Measurements from ENCODE around the gene SVOPL.

SVOPL gene

GRCh38 chr7:138588986-138589385 is 112.2 kb downstream of the SVOPL start:
- in situ Hi-C loops (cut with HindIII; ENCODE audit: low sequenced_read_pairs) = no loop called here
- H3K4me3 ChIP-seq (ENCODE audit: low read depth, low read length) = no peak overlapping the region
- no peak for TF ChIP-seq CTCF (IDR thresholded peaks at IDR 0.05; ENCODE audit: low read depth, low read length)
- DNase-seq (ENCODE audit: low read depth, low spot score) = no peak

DNA sequence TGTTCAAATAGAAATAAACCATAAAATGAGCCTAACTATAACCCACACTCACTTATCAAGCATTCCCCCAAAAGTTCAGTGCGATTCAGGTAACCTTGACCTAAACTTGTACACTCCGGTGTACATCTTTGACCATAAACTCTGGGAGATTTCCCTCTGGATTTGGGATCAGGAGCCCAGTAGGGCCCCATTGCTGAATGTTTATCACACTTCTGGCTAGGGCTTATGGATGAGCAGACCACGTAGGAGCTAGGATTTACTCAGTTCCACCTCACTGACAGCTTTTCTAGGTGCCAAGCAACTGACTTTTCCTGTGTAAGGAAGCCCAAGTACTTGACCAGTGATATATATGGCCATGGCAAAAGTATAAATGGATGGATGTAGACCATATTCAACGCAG is 113.7 kb downstream of the SVOPL start:
- no peak for DNase-seq (ENCODE audit: low read depth, low spot score)
- no peak overlapping the region for H3K4me3 ChIP-seq (ENCODE audit: low read depth, low read length)
- no peak for TF ChIP-seq CTCF (IDR thresholded peaks at IDR 0.05; ENCODE audit: low read depth, low read length)
- in situ Hi-C loops (cut with HindIII; ENCODE audit: low sequenced_read_pairs) = no loop called here

- no peak for DNase-seq (ENCODE audit: low read depth, low spot score)
- no peak for TF ChIP-seq CTCF (IDR thresholded peaks at IDR 0.05; ENCODE audit: low read depth, low read length)
- in situ Hi-C loops (cut with HindIII; ENCODE audit: low sequenced_read_pairs) = no loop called here
- H3K4me3 ChIP-seq (ENCODE audit: low read depth, low read length) = no peak overlapping the region
Observed at GRCh38 chr7:138585283-138585993, 115.7 kb downstream of the SVOPL start.

DNA sequence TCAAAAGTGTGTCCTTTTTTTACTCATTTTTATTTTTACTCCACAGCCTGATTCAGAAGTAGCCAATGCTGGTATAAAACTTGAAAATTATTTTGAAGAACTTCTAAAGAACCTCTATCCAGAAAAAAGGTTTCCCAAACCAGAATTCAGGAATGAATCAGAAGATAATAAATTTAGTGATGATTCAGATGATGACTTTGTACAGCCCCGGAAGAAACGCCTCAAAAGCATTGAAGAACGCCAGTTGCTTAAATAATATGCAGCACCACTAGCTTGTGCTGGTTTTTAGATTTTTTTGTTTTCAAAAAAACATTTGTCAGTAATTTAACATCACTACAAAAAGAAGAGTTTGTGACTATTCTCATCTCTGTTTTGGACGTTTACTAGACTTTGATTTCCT is 116.5 kb downstream of the SVOPL start:
- in situ Hi-C loops (cut with HindIII; ENCODE audit: low sequenced_read_pairs) = no loop called here
- TF ChIP-seq CTCF (IDR thresholded peaks at IDR 0.05; ENCODE audit: low read depth, low read length) = no peak
- no peak for DNase-seq (ENCODE audit: low read depth, low spot score)
- H3K4me3 ChIP-seq (ENCODE audit: low read depth, low read length) = no peak overlapping the region

DNA sequence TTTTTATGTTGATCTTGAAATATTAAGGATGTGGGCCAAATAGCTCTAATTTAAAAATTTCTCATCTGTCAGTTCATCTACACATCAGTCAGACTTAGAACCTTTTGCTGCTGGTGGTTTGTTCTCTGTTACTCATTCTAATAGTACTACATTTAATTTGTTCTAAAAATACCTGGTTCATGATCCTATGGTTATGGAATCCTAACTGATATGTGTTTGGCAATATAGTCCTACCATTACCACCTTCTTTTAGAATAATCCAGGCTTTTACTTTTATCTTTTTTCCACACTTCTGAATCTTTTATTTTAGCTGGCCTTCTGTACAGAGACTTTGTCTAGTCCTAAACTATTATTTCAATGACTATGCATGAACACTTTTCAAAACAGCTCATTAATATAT is 116.9 kb downstream of the SVOPL start:
- in situ Hi-C loops (cut with HindIII; ENCODE audit: low sequenced_read_pairs) = no loop called here
- DNase-seq (ENCODE audit: low read depth, low spot score) = no peak
- no peak overlapping the region for H3K4me3 ChIP-seq (ENCODE audit: low read depth, low read length)
- no peak for TF ChIP-seq CTCF (IDR thresholded peaks at IDR 0.05; ENCODE audit: low read depth, low read length)

DNA sequence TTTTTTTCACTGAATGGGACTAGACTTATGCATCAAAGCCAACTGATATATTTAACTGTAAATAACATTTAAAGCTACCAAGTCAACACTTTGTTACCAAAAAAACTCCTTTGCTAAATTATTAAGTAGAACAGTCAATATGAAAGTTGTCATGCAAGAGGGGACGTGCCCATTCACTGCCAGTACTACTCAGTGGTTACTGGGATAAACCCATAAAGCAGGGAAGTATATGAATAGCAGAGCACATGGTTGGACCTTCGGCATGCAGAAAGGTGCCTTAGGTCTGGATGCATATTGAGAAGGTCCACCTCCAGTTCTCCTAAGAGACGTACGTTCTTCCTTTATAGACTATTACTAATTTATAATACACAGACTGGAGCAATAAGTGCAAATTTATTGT is 120.1 kb downstream of the SVOPL start:
- H3K4me3 ChIP-seq (ENCODE audit: low read depth, low read length) = no peak overlapping the region
- DNase-seq (ENCODE audit: low read depth, low spot score) = no peak
- no peak for TF ChIP-seq CTCF (IDR thresholded peaks at IDR 0.05; ENCODE audit: low read depth, low read length)
- in situ Hi-C loops (cut with HindIII; ENCODE audit: low sequenced_read_pairs) = no loop called here
